ENCODE data around the gene GMPS. TPM values are rescaled to one million over a fixed set of nuclear protein-coding genes. Genes with fewer than 3 reads are reported as not detected.

GMPS gene
- total and polyA plus RNA-seq, 2 of the 13 experiments (the other 11 are each of a cell fraction or from before 2014, with no cell fraction given), result 29.6 to 85.5 TPM

DNA sequence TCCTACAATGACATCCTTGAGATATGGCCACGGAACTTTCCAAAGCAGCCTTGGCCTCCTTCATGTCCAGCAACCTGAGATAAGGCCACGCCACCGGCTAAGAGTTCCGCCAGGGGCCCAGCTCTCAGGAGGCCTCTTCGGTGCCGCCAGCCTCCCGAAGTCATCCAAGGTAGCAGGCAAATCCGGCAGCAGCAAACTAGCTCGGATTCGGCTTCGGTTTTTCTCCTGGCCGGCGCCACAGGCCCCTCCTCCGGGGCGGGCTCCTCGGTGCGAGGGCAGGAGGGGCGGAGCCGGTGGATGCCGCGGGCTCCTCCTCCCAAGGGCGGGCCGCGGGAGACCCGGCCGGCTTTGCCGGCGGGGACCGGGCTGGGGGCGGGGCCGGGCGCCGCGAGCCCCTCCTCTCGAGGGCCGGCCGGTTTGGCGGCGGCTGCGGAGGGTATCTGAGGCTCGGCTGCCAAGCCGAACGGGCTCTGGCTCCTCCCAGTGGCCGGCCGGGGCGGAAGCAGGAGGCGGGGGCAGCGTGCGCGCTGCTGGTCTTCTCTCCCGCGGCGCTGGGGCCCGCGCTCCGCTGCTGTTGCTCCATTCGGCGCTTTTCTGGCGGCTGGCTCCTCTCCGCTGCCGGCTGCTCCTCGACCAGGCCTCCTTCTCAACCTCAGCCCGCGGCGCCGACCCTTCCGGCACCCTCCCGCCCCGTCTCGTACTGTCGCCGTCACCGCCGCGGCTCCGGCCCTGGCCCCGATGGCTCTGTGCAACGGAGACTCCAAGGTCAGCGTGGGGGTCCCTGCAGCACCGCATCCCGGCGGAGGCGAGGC, at the start of gene GMPS (continued):
- TF ChIP-seq, protein P1, sequence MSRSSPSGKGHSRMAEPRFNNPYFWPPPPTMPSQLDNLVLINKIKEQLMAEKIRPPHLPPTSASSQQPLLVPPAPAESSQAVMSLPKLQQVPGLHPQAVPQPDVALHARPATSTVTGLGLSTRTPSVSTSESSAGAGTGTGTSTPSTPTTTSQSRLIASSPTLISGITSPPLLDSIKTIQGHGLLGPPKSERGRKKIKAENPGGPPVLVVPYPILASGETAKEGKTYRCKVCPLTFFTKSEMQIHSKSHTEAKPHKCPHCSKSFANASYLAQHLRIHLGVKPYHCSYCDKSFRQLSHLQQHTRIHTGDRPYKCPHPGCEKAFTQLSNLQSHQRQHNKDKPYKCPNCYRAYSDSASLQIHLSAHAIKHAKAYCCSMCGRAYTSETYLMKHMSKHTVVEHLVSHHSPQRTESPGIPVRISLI (CRISPR knock-in tag; IDR thresholded peaks at IDR 0.05; ENCODE audit: borderline replicate concordance), result no peak; the same call in 1 of the 2 replicates
- TF ChIP-seq, protein P2, sequence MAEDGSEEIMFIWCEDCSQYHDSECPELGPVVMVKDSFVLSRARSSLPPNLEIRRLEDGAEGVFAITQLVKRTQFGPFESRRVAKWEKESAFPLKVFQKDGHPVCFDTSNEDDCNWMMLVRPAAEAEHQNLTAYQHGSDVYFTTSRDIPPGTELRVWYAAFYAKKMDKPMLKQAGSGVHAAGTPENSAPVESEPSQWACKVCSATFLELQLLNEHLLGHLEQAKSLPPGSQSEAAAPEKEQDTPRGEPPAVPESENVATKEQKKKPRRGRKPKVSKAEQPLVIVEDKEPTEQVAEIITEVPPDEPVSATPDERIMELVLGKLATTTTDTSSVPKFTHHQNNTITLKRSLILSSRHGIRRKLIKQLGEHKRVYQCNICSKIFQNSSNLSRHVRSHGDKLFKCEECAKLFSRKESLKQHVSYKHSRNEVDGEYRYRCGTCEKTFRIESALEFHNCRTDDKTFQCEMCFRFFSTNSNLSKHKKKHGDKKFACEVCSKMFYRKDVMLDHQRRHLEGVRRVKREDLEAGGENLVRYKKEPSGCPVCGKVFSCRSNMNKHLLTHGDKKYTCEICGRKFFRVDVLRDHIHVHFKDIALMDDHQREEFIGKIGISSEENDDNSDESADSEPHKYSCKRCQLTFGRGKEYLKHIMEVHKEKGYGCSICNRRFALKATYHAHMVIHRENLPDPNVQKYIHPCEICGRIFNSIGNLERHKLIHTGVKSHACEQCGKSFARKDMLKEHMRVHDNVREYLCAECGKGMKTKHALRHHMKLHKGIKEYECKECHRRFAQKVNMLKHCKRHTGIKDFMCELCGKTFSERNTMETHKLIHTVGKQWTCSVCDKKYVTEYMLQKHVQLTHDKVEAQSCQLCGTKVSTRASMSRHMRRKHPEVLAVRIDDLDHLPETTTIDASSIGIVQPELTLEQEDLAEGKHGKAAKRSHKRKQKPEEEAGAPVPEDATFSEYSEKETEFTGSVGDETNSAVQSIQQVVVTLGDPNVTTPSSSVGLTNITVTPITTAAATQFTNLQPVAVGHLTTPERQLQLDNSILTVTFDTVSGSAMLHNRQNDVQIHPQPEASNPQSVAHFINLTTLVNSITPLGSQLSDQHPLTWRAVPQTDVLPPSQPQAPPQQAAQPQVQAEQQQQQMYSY (CRISPR knock-in tag; IDR thresholded peaks at IDR 0.05), result peak; percentile 83
- TF ChIP-seq ZNF724P (CRISPR knock-in tag; IDR thresholded peaks at IDR 0.05; ENCODE audit: borderline replicate concordance), result no peak
- no peak for TF ChIP-seq PPARG (CRISPR knock-in tag; conservative IDR thresholded peaks at IDR 0.05)
- TF ChIP-seq, protein P3, sequence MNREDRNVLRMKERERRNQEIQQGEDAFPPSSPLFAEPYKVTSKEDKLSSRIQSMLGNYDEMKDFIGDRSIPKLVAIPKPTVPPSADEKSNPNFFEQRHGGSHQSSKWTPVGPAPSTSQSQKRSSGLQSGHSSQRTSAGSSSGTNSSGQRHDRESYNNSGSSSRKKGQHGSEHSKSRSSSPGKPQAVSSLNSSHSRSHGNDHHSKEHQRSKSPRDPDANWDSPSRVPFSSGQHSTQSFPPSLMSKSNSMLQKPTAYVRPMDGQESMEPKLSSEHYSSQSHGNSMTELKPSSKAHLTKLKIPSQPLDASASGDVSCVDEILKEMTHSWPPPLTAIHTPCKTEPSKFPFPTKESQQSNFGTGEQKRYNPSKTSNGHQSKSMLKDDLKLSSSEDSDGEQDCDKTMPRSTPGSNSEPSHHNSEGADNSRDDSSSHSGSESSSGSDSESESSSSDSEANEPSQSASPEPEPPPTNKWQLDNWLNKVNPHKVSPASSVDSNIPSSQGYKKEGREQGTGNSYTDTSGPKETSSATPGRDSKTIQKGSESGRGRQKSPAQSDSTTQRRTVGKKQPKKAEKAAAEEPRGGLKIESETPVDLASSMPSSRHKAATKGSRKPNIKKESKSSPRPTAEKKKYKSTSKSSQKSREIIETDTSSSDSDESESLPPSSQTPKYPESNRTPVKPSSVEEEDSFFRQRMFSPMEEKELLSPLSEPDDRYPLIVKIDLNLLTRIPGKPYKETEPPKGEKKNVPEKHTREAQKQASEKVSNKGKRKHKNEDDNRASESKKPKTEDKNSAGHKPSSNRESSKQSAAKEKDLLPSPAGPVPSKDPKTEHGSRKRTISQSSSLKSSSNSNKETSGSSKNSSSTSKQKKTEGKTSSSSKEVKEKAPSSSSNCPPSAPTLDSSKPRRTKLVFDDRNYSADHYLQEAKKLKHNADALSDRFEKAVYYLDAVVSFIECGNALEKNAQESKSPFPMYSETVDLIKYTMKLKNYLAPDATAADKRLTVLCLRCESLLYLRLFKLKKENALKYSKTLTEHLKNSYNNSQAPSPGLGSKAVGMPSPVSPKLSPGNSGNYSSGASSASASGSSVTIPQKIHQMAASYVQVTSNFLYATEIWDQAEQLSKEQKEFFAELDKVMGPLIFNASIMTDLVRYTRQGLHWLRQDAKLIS (CRISPR knock-in tag; IDR thresholded peaks at IDR 0.05), result no peak
- TF ChIP-seq ZNF432 (CRISPR knock-in tag; IDR thresholded peaks at IDR 0.05; ENCODE audit: borderline replicate concordance), result no peak
- no peak for TF ChIP-seq ZNF672 (CRISPR knock-in tag; IDR thresholded peaks at IDR 0.05)
- TF ChIP-seq, protein P4, sequence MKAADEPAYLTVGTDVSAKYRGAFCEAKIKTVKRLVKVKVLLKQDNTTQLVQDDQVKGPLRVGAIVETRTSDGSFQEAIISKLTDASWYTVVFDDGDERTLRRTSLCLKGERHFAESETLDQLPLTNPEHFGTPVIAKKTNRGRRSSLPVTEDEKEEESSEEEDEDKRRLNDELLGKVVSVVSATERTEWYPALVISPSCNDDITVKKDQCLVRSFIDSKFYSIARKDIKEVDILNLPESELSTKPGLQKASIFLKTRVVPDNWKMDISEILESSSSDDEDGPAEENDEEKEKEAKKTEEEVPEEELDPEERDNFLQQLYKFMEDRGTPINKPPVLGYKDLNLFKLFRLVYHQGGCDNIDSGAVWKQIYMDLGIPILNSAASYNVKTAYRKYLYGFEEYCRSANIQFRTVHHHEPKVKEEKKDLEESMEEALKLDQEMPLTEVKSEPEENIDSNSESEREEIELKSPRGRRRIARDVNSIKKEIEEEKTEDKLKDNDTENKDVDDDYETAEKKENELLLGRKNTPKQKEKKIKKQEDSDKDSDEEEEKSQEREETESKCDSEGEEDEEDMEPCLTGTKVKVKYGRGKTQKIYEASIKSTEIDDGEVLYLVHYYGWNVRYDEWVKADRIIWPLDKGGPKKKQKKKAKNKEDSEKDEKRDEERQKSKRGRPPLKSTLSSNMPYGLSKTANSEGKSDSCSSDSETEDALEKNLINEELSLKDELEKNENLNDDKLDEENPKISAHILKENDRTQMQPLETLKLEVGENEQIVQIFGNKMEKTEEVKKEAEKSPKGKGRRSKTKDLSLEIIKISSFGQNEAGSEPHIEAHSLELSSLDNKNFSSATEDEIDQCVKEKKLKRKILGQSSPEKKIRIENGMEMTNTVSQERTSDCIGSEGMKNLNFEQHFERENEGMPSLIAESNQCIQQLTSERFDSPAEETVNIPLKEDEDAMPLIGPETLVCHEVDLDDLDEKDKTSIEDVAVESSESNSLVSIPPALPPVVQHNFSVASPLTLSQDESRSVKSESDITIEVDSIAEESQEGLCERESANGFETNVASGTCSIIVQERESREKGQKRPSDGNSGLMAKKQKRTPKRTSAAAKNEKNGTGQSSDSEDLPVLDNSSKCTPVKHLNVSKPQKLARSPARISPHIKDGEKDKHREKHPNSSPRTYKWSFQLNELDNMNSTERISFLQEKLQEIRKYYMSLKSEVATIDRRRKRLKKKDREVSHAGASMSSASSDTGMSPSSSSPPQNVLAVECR (CRISPR knock-in tag; IDR thresholded peaks at IDR 0.05; ENCODE audit: borderline replicate concordance), result peak; percentile 80; the same call in 1 of the 2 replicates
- 0 out of 2 replicates have a peak, but pooled peaks have one; percentile 22 for TF ChIP-seq ZNF333 (CRISPR knock-in tag; IDR thresholded peaks at IDR 0.05; ENCODE audit: borderline replicate concordance)
- TF ChIP-seq ATF7 (IDR thresholded peaks at IDR 0.05), result no peak
- TF ChIP-seq ATF7 (CRISPR knock-in tag; IDR thresholded peaks at IDR 0.05), result no peak
- peak; percentile 5; the same call in 1 of the 2 replicates for TF ChIP-seq ATF7-NPFF (CRISPR knock-in tag; IDR thresholded peaks at IDR 0.05; ENCODE audit: low read depth)
- 0 out of 2 replicates have a peak, but pooled peaks have one; percentile 38 for TF ChIP-seq ZFP1 (CRISPR knock-in tag; IDR thresholded peaks at IDR 0.05)
- TF ChIP-seq, protein P5, sequence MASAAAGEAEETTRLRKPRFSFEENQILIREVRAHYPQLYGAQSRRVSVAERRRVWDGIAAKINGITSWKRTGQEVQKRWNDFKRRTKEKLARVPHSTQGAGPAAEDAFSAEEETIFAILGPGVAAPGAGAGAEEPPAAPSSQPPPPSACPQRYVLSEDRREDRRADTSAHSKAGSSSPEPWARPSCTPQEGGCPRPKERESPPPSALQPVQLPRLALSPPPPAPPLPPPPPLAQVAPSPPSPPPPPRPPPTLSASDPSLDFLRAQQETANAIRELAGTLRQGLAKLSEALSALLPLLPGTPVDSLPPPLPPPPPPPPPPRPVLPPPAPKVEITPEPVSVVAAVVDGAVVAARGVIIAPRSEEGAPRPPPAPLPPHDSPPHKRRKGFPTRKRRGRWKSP (CRISPR knock-in tag; IDR thresholded peaks at IDR 0.05), result peak; percentile 53
